Stimulated activated CD8-positive, alpha-beta memory T cell treated with anti-CD3 and anti-CD28 coated beads, Interleukin-15, amount 100 ng/mL, for 24 hours (primary cell): ENCODE measurements around the gene CPLANE2.

Experiments used
- DNase-seq: peaks from one replicate; pipeline ENCODE4 v3.0.0-alpha.2; 2020; ENCODE audit warnings: low read depth

Gene CPLANE2

DNA sequence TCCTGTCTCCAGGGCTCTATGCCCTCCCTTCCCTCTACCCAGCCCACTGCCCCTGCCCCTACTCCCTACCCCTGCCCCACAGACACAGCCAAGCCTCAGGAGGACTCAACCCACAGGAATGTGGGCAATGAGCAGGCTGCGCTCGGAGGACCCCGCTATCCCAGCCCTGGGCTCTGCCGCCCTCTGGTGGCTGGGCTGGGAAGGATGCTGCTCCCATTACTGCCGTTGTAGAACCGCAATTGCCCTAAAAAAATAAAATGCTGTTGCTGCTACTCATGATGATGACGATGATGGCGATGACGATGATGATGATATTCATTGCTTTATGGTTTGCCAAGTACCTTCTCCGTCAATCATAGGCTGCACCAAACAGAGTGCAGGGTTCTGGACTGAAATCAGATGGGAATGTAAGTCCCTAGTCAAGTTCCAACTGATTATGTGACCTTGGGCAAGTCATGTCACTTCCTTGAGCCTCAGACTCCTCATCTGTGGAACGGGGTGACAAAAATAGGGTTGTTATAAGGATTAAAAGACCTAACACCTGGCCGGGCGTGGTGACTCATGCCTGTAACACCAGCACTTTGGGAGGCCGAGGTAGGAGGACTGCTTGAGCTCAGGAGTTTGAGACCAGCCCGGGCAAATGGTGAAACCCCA, 49.1 kb downstream of the CPLANE2 start:
- peak; percentile 66 for DNase-seq

GRCh38 chr1:16186655-16187235, 50.2 kb downstream of the CPLANE2 start:
- no peak for DNase-seq

GRCh38 chr1:16184557-16185303, 52.3 kb downstream of the CPLANE2 start:
- no peak for DNase-seq

- no peak for DNase-seq
These were observed 53.0 kb downstream of the CPLANE2 start for GRCh38 chr1:16183765-16184556.

GRCh38 chr1:16183179-16183578, 53.8 kb downstream of the CPLANE2 start:
- no peak for DNase-seq

- no peak for DNase-seq
These were observed 54.9 kb downstream of the CPLANE2 start for GRCh38 chr1:16181887-16182719.
